Endothelial cell (in vitro differentiated cells): Measurements from ENCODE around the gene ALDH4A1. TPM values are rescaled to one million over a fixed set of nuclear protein-coding genes. Genes with fewer than 3 reads are reported as not detected.

ENCODE experiments used
- DNase-seq: peaks from one replicate; pipeline ENCODE4 v3.0.0; 2021; ENCODE audit warnings: low spot score
- H3K27ac Mint-ChIP-seq: one replicate; pipeline ENCODE4 v1.8.0; 2021; ENCODE audit warnings: mixed read lengths, inconsistent platforms; ENCODE audit not compliant: unreplicated experiment
- H3K27me3 Mint-ChIP-seq: one replicate; pipeline ENCODE4 v1.8.0; 2021; ENCODE audit warnings: mild to moderate bottlenecking, moderate library complexity, mixed read lengths, inconsistent platforms; ENCODE audit not compliant: unreplicated experiment
- H3K36me3 Mint-ChIP-seq: one replicate; pipeline ENCODE4 v1.8.0; 2021; ENCODE audit warnings: mild to moderate bottlenecking, low read depth, mixed read lengths, inconsistent platforms; ENCODE audit not compliant: unreplicated experiment
- H3K4me1 Mint-ChIP-seq: one replicate; pipeline ENCODE4 v1.8.0; 2021; ENCODE audit warnings: mild to moderate bottlenecking, mixed read lengths, inconsistent platforms; ENCODE audit not compliant: unreplicated experiment
- H3K4me3 Mint-ChIP-seq: one replicate; pipeline ENCODE4 v1.8.0; 2021; ENCODE audit warnings: mild to moderate bottlenecking, mixed read lengths, inconsistent platforms; ENCODE audit not compliant: unreplicated experiment
- H3K9me3 Mint-ChIP-seq: one replicate; pipeline ENCODE4 v1.8.0; 2021; ENCODE audit warnings: mixed read lengths, inconsistent platforms; ENCODE audit not compliant: unreplicated experiment
- CTCF ChIP-seq: fragments of 200-600 bp; sonication (generic); IDR thresholded peaks from one replicate; pipeline ENCODE4 v1.5.0; 2021; ENCODE audit warnings: antibody characterized with exemption; ENCODE audit not compliant: unreplicated experiment
- total RNA-seq: library from RNA; stranded (reverse); fragmentation: NEBNext Ultra II Directional; extraction: Animal tissue kit (Norgen Biotek cat#: 25700); gene quantifications from one replicate; pipeline ENCODE4 v1.2.1, GENCODE V29; 2021; ENCODE audit not compliant: unreplicated experiment

ALDH4A1 gene
- total RNA-seq, 1 donor from 2014 or later: 27.8 TPM

- no peaks in the 10 kb centered on the region for H3K36me3 Mint-ChIP-seq
- peaks cover 8% of the 10 kb centered on the region for H3K27me3 Mint-ChIP-seq
- H3K27ac Mint-ChIP-seq: peak overlapping the region; percentile 97
- H3K4me3 Mint-ChIP-seq: no peak overlapping the region
- H3K9me3 Mint-ChIP-seq: no peaks in the 10 kb centered on the region
- peaks cover 64% of the 10 kb centered on the region for H3K4me1 Mint-ChIP-seq
- peak; percentile 24 for DNase-seq
- no peak for TF ChIP-seq CTCF
Observed at GRCh38 chr1:18949686-18950400, 47.5 kb upstream of the ALDH4A1 start.

- H3K4me3 Mint-ChIP-seq: no peak overlapping the region
- peak overlapping the region; percentile 97 for H3K27ac Mint-ChIP-seq
- H3K27me3 Mint-ChIP-seq: peaks cover 11% of the 10 kb centered on the region
- no peaks in the 10 kb centered on the region for H3K36me3 Mint-ChIP-seq
- peak; percentile 33 for DNase-seq
- peaks cover 61% of the 10 kb centered on the region for H3K4me1 Mint-ChIP-seq
- H3K9me3 Mint-ChIP-seq: no peaks in the 10 kb centered on the region
- TF ChIP-seq CTCF: no peak
Observed at GRCh38 chr1:18948913-18949685, 46.7 kb upstream of the ALDH4A1 start.

- H3K27me3 Mint-ChIP-seq: peaks cover 13% of the 10 kb centered on the region
- DNase-seq: no peak
- no peaks in the 10 kb centered on the region for H3K36me3 Mint-ChIP-seq
- H3K4me3 Mint-ChIP-seq: peak overlapping the region; percentile 62
- H3K27ac Mint-ChIP-seq: peak overlapping the region; percentile 42
- H3K9me3 Mint-ChIP-seq: no peaks in the 10 kb centered on the region
- peaks cover 57% of the 10 kb centered on the region for H3K4me1 Mint-ChIP-seq
- no peak for TF ChIP-seq CTCF
Observed at GRCh38 chr1:18948048-18948912, 45.9 kb upstream of the ALDH4A1 start.

- Mint-ChIP-seq H3K27ac (no peak overlapping the region), H3K4me1 (peaks cover 52% of the 10 kb centered on the region), H3K9me3 (no peaks in the 10 kb centered on the region), H3K36me3 (no peaks in the 10 kb centered on the region), H3K27me3 (peaks cover 13% of the 10 kb centered on the region), H3K4me3 (no peak overlapping the region)
- TF ChIP-seq CTCF: no peak
- no peak for DNase-seq
Observed at GRCh38 chr1:18947570-18947969, 45.2 kb upstream of the ALDH4A1 start.
